ENCODE measurements around the gene MYO18B.

DNA sequence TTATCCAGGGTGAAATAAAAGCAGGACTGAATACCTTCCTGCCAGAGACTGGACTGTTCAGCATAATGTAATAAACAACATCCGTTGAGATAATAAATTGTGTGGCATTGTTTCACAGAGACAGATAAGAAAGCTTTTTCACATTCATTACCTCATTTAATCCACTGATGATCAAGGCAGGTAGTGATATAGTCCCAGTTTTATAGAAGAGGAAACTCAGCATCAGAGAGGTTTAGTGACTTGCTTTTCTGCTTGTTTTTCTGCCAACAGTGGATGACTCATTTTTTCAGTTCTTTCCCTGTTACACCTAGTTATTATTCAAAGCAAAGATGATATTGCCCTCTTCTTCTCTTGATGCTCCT is 4.0 kb downstream of the MYO18B start:
- TF ChIP-seq CTCF (conservative IDR thresholded peaks at IDR 0.05 in 1 of 2, IDR thresholded peaks at IDR 0.05 in 1 of 2; ENCODE audit: extremely low read depth in 1 of 2, insufficient read depth in 1 of 2, low read depth in 1 of 2, low read length in 2 of 2) (no peak), EZH2 (IDR thresholded peaks at IDR 0.05; ENCODE audit: borderline replicate concordance, low read length) (no peak)

All from mammary epithelial cell (primary cell).